Eye (tissue), 1 donor: Measurements from ENCODE around the gene ADCY5.

Experiments
- DNase-seq: peaks from one replicate; pipeline ENCODE4 v3.0.0-alpha.2; 2015

Gene ADCY5

DNA sequence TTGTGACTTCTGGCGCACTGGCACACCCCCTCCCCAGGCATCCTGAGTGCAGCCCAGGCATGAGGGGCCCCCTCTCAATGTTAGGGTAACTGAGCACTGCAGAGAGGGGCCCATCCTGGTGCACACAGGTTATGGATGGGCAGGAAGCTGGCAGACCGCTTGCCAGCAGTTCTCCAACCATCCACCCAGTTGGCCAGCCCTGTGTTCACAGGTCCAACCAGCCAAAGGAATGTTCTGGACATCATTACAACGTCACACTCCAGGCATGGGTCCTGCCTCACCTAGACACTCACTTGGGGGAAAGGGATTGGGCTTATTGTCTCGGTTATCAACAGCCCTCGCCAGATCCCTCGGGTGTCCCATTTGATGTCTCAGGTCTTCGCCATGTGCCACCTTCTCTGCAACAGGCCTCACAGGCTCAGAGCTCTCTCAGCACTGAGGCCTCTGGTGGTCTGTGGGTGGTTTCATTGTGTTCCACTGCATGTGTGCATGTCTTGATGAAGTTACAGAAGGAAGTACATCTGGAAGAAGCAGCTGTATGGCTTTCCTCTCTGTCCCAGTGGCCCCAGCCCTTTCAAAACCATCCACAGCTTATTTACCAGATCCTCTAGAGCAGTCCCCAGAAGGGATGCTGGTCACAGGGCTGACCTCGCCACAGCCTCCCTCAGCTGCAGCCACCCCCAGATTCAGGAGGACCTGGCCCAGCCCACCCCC is 23.7 kb downstream of the ADCY5 start:
- no peak for DNase-seq

DNA sequence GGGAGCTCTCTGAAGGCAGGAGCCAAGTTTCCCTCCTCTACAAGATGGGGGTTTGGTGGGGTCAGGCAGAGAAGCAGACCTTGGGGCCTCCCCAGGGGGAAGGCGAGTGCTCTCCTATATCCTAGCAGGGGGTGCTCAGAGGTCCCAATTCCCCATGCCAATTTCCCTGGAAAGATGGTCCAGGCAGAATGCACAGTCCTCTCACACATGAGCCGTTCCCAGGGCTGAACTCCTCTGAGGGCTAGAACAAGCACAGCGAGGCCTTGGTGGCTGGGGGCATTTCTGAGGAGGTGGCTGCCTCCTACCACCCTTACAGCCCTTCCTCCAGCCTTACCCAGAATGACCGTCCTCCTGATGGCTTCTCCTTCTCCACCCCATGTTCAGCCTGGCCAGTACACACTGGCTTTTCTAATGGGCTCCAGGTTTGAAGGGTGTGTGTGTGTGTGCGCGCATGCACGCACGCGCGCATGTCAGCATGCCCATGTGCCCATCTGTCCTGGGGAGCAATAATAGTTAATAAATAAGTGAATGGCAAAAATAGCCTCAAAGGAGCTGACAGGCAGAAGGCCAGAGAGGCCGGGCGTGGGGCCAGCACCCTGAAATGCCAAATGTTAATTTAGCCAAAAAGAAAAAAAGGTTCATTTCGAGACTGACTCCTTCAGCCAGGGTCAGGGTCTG is 24.4 kb downstream of the ADCY5 start:
- DNase-seq, result no peak

DNA sequence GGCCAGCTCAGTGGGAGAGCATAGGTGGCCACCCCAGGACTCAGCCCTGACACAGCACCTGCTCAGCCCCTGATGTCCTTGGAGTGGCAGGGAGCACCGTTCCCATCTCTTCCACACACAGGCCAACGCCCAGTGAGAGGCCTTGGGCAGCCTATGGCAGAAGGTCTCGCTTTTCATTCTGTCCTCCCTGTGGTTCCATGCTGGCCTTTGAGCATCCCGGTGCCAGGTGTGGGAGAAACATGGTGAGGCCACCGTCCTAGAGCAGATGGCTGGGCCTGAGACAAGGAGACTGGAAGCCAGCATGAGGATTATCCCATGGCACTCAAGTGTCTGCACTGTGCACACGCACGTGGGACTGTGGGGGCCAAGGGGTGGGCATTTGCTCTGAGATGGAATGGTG is 25.1 kb downstream of the ADCY5 start:
- no peak for DNase-seq

DNA sequence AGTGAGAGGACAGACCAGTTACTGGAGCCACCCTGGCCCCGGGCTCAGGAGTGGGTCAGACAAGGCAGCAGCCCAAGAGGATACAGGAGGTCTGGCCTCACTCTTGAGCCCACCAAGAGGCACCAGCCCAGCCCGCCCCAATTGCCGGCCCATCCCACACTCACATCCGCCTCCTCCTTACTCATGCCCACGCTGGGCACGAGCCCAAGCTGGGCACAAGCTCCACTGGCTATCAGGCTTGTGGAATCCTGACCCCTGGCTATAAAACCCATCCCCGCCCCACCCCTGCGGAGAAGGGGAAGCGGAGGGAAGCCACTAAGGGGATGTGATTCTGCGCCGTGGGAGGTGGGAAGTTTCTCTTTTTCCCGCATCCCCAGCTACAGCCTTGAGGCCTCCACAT is 25.9 kb downstream of the ADCY5 start:
- no peak for DNase-seq

DNA sequence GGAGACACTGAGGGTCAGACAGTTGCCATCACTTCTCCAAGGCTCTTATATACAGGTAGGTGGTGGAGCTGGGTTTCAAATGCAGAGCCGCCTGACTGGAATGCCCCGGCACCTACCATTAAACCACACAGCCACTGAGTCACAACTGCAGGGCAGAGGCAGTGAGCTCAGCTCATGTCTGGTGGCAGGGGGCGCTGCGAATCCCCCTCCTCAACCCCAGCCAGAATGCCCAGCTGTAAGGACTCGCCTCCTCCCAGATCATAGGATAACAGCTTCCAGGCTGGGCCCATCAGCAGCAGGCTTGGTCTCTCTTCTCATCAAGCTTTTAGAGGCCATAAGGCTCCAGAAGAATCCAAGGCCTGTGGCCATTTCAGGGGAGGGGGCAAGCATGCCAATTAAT is 26.4 kb downstream of the ADCY5 start:
- no peak for DNase-seq

DNA sequence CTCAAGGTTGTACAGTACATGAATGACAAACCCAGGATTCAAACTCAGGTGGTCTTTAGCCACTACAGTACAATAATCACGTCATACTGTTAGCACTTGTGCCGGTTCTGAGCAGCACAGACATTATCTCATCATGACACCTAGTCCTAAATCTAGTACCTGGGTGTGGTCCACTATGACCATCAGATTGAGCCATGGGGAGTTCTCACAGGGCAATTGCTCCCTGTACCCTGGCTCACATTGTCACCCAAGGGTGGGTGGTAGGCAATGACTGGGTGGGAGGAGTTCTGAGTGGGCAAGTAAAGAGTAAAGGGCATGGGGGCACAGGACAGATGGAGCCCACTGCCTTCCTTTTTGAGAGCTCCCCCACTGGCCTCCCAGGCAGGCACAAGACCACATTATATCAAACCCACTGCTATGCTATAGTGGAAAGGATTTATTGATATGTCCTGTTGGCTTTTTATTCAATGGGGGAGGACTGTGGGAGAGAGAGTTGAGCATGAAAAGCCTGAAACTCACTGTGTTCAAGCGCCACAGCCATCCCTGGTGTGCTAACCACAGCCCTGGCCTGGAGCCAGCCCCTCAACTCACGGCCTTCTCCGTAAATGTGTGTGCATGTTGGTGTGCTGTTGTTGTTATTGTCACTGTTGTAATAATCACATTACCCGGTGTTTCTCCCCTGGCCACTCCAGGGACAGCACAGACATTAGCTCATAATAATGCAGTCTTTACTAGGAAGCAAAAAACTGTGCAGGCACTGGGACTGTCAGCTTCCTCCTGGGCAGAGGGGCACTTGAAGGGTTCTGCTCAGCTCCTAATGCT is 27.3 kb downstream of the ADCY5 start:
- DNase-seq, result peak; percentile 30

DNA sequence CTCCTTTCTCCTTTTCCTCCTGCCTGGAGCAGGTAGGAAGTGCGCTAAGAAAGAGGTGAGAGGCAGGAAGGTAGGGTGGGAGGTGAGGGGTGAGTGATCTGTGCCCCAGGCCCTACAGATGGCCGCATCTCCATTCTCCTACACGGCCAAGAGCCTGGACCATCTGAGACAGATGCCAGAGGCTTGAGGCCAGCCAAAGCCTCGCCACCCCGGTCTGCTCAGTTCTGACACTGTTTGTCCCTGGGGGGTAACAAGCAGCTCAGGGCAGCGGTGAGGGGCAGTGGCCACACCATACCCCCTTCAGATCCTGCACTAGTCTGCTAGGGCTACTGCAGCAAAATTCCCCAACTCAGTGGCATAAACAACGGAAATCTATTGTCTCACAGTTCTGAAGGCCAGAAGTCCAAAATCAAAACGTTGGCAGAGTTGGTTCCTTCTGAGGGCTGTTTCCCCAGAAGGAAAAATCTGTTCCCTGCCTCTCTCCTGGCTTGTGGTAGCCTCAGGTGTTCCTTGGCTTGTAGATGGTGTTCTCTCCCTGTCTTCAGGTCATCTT is 28.4 kb downstream of the ADCY5 start:
- DNase-seq, result no peak

DNA sequence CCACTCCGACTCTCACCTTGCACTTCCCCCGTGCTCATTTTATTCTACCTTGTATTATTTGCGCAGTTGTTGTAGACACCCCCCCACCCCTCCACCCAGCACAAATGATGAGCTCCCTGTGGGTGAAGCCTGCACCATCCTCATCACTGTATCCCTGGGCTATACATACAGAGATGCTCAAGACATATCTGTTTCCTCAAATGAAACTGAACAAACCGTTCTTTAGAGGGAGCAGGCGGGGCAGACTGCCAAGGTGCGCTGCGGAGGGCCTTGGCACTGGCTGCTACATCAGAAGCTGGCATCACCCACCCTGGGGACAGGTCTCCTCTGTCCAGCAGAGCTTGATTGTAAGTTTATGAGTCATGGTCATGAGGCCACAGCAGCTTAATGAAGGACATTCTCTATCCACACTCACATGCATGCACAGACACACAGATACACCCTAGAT is 29.0 kb downstream of the ADCY5 start:
- DNase-seq, result no peak

DNA sequence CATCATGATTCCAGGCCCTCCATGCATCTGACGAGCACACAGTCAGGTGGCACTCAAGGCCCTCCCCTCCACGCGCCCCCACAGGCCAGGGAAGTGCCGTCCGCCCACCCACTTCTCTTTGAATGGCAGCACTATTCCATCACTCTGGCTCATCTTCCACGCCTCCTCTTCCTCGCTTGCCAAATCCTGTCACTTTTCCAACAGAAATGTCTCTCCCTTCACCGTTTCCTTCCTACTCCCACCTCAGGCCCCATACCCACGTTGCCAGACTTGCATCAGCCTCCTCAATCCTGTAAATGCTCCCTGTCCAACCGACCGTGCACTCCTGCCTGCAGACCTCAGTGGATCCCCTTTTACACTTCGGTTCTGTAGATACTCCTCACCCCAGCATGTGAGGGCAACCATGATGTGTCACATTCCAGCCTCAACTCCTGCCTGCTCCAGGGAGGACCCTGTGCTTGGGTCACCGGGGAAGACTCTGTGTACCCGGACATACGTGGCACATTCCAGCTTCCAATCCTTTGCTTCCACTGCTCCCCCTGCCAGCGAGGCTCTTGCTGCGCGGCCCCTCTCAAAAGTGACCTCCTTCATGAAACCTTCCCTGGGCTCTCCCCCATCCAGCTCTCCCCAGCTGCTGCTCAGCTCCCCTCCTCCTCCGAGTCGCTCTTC is 29.6 kb downstream of the ADCY5 start:
- DNase-seq, result no peak

DNA sequence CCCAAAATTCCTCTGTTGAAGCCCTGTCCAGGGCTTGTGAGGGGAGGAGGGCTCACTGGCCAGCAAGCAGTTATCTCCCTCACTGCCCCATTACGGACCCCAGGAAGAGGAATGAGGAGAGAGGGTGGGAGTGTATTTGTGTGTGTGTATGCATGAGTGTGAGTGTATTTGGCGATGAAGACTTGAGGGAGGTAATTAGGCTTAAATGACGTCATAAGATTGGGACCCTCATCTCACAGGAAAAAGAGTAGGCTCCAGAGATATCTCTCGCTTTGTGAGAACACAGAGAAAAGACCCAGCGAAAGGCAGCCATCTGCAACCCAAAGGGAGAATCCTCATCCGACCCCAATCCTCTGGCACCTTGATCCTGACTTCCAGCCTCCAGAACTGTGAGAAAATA is 32.2 kb downstream of the ADCY5 start:
- no peak for DNase-seq

DNA sequence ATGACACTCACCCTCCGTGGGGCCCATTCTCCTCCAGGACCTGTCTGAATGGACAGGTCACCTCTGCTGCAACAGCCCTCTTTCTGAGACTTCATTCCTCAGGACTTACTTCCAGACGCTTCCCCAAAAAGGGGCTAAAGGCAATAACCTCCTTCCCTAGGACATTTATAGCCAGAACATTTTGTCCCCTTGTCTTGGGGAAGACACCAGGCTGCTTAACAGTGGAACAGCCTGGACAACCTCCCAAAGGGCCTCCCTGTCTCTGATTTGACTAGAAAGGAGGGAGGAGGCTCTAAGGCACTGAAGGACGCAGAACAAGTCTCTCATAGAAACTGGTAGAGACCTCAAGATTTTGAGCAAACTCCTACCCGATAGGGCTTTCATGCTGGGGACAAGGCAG is 32.7 kb downstream of the ADCY5 start:
- no peak for DNase-seq

DNA sequence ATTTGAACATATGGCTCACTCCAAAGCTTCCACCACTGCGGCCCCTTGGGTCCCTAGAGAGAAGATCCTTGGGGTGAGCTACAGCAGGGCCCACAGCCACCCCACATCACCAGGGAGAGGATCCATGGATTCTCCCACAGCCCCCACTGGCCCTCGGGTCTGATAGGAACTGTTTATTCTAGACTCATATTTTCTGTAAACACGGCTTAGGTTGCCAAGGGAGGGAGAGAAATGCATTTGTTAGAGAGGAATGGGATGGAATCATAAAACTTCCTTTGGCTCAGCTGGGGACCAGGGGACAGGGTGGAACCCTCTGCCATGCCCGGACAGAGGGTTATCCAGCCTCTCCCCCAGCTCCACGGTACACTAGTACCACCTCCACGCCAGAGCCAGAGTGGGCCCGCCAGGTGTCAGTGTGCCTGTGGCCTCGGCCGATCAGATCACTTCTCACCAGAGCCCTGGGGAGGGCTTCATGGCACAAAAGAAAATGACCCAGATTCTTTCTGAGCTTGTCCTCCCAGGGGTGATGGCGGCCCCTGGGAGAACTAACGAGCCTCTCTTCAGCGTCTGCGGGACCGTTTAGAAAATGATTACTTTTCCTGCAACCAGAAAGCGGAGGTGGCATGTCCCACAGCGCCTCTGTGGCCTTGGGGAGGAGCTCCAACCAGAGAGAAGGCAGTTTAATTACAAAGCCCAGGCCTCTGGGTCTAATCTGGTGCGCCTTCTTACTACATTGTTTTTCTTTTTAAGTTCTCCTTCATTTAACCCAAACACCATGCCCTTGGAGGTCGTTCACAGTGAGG is 33.7 kb downstream of the ADCY5 start:
- DNase-seq, result no peak

DNA sequence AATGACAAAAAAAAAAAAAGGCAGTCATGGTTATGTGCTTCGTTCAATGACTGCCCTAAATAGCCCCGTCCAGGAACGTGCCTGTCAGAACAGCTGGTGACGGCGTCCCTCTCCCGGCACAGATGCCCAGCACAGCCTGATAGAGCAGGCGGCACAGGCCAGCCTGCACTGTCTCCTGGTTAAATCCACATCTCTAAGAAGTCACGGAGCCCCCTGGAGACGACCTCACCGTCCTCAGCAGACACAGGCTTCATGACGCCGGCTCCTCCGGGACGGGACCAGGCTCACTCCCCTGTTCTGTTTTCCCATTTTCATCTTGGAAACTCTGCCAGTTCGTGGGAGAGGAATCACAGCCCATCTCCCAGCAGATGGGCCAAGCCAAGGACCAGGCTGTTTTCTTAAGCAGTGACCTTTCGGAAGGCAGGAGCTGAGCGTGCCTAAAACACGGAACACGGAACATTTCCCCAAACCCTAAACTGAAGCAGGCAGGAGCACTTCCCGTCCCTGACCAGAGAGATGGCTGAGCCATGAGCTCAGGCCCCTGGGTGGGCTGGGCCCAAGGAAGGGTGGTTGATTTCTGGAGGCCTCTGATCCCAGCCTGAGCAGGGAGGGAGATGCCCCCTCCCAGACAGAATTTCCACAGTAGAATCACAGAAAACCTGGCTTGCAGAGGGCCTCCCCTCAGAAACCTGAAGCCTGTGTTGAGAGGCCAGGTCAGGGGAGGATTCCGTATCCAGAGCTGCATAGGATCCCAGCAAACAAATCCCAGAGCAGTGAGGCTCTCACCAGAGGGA is 35.9 kb downstream of the ADCY5 start:
- peak; percentile 68 for DNase-seq

DNA sequence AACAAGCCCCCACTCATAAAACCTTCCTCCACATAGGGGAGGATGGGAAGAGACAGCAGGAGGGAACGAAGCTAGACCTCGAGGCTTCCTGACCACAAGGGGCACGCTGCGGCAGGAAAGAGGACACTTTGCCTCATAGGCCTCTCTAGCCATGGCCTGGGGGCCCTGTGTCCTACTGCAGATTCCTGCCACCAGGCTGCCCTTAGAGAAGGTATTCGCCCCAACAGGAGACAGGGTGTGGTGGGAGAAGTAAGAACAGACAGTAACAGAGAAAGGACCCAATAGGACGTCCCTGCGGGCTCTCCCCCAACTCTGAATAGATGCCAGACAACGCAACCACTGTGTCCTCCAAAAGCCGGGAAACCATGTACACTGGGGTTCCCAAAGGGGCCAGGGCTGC is 36.8 kb downstream of the ADCY5 start:
- no peak for DNase-seq

DNA sequence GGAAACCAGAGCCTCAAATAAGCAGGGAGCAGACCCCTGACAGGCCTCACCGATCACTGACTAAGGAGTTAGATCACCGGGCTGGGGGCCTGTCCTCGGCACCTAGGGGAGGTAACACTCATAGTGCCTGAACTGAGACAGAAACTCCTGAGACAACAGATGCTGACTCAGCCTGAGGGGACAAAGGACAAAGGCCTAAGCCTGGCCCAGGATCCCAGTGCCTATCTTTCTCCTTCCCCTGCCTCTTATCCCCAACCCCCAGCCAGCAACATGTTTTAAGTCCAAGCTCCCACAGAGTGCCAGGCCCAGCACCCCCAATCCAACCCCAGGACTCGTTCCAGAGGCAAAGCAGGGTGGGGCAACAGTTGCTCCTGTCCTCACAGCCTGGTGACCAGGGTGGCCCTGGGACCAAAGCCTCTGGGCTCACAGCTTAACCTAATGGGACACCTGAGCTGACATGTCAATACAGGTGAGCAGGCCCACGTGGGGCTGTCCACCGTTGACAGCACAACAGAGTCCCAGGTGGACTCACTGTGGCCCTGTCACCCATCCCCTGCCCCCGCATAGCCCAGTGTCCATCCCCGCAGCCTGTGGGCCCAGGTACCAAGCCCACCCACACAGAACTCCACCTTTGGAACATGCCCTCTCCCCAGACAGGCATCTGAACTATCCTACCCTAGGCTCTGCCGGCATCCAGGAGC is 37.4 kb downstream of the ADCY5 start:
- no peak for DNase-seq

DNA sequence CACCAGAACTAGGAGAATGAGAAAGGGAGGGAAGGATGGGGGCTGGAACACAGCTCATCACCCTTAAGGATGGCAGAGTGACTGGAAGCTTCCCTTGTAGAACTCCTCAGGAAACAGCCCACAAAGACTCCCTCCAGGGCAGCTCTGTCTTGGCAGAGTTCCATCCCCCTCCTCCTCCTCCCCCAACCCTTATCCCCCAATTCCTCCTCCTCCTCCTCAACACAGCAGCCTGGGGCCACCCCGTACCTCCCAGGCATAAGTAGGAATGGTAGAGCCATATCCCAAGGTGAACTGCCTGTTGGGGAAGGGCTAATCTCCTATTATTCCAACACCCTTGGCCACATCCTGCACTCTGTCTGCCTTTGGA is 38.8 kb downstream of the ADCY5 start:
- DNase-seq, result no peak

DNA sequence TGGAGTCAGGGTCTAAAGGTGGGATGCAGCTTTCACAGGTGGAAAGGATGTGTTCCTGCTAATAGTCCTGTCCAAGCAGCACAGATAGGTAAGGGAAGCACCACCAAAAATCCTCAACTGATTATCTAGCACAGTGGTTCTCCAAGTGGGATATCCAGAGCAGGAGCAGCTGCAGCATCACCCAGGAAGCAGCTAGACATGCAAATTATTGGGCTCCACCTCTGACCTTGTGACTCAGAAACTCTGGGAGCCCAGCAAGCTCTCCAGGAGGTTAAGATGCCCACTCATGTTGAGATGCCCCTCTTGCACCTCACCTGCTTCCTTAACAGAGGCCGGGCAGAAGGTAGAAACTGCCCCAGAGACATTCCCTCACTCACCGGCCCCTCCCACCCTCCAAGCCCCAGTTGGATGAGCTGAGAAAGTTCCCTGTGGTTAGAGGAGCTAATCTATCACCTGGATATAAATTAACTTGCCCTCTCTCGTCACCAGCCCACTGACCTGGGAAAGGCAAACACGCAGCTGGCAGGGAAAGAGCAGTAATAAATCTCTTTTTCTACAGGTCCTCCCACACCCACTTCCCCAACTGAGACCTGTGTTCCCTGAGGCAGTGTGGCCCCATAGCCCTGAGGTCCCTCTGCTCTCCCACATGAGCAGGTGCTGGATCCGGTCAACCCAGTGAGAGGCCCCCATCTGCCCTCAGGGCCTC is 39.3 kb downstream of the ADCY5 start:
- no peak for DNase-seq

DNA sequence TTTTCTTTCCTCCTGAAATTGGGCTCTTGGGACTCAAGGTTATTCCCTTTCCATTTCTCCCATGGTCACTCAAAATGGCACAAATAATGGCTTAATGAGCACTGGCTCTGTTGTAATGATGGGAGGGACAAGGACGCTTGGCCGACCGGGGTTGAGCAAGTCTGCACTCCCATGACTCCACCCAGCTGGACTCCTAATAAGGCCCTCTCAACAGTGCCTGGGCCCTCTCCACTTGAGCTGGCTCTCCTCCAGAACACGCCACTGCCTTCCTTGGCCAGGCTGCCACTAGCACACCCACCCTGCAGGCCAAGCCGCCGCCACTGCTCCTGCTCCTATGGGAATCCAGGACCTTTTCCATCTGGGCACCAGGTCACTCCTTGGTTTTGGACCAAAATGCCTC is 42.3 kb downstream of the ADCY5 start:
- no peak for DNase-seq

DNA sequence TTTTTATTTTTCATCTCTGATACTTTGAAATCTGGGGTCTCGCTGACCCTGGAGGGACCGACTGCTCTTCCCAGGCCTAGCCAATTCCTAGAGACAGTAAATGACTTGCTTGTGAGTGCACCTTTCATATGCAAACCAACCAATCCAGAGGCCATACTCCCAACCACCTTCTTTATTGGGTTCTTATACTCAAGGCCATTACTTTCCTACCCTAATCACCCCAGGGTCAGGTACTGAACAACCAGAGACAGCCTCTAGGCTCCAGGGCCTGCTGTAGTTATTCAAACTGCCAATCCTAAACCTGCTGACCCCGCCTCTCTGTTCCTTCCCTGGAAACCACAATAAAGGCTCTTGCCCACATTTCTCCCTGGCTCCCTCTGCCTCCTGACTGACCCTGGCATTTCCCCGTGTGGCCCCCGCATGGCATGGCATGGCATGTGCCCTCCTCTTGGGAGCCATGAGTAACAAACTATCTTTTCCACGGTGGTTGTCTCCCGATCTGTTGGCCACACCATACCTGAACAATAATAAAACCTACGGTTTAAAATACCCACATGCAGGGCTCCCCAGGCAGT is 42.9 kb downstream of the ADCY5 start:
- no peak for DNase-seq

DNA sequence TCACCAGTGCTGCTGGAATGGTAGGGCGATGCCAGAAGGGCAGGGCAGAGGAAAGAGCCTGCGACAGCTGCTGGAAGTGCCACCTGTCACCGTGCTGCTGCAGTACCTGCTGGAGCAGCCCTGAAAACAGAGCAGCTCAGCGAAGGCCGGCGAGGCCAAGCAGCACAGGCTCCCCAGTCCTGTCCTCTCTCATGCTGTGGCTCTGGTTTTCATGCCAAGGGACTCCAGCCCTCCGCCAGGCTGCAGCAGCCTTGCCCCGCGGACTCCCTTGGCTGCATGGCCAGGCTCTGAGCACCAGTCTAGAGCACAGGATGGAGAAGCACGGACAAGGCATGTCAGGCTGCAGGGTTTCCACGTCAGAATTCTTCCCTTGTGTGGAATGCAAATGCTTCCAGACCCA is 43.9 kb downstream of the ADCY5 start:
- no peak for DNase-seq
